PC-3 (cell line): ENCODE measurements around the gene ZFP36L1. TPM values are rescaled to one million over a fixed set of nuclear protein-coding genes. Genes with fewer than 3 reads are reported as not detected.

Experiments used
- ATAC-seq: fragments of 200-7000 bp; cut with Tn5 transposase; 2 replicates; pipeline ENCODE4 v1.9.1; 2020; ENCODE audit warnings: mild to moderate bottlenecking, moderate library complexity
- BruUV-seq: library from RNA; stranded (reverse); fragments of 400-500 nt; replicated peaks from 2 replicates; lab custom pipeline; 2021; lab: Mats Ljungman, UMichigan
- CTCF ChIA-PET: fragments of 300-600 bp; sonication (Branson Sonifier 250); formaldehyde crosslinking; loops from one replicate; lab custom pipeline; 2022; ENCODE audit warnings: antibody characterized with exemption; lab: Charles Lee
- POLR2A ChIA-PET: fragments of 300-600 bp; sonication (Branson Sonifier 250); formaldehyde crosslinking; loops from one replicate; lab custom pipeline; 2022; ENCODE audit warnings: antibody characterized with exemption; ENCODE audit not compliant: unreplicated experiment; lab: Charles Lee
- DNase-seq: peaks from one replicate; pipeline ENCODE4 v3.0.0-alpha.2; 2015
- H2AFZ ChIP-seq: fragments of 300-600 bp; sonication (generic); 2 replicates; pipeline ENCODE4 v1.6.0; 2016; ENCODE audit warnings: antibody characterized with exemption, low read length
- H3F3A ChIP-seq: fragments of 300-600 bp; sonication (generic); one replicate; pipeline ENCODE4 v1.6.0; 2017; ENCODE audit warnings: antibody characterized with exemption, low read length, control low read depth, mild to moderate bottlenecking; ENCODE audit not compliant: unreplicated experiment
- H3K27ac ChIP-seq: fragments of 300-600 bp; sonication (generic); 2 replicates; pipeline ENCODE4 v1.5.1; 2016; ENCODE audit warnings: mild to moderate bottlenecking, low read length
- H3K27me3 ChIP-seq: fragments of 300-600 bp; sonication (generic); 2 replicates; pipeline ENCODE4 v1.6.1; 2016; ENCODE audit warnings: low read length, mixed read lengths
- H3K36me3 ChIP-seq: fragments of 300-600 bp; sonication (generic); 2 replicates; pipeline ENCODE4 v1.6.1; 2016; ENCODE audit warnings: low read depth, mixed run types, low read length, mixed read lengths
- H3K4me1 ChIP-seq: fragments of 300-600 bp; sonication (generic); 2 replicates; pipeline ENCODE4 v1.5.1; 2016; ENCODE audit warnings: low read length; ENCODE audit not compliant: insufficient read depth
- H3K4me2 ChIP-seq: fragments of 300-600 bp; sonication (generic); 2 replicates; pipeline ENCODE4 v1.6.0; 2016; ENCODE audit warnings: low read length
- H3K4me3 ChIP-seq: fragments of 300-600 bp; sonication (generic); 2 replicates; pipeline ENCODE4 v1.5.1; 2016; ENCODE audit warnings: mild to moderate bottlenecking, low read length, mixed read lengths
- H3K79me2 ChIP-seq: fragments of 300-600 bp; sonication (generic); 2 replicates; pipeline ENCODE4 v1.6.1; 2017; ENCODE audit warnings: low read length, mixed read lengths
- H3K9ac ChIP-seq: fragments of 300-600 bp; sonication (generic); 2 replicates; pipeline ENCODE4 v1.6.0; 2016; ENCODE audit warnings: mild to moderate bottlenecking, low read length
- H3K9me2 ChIP-seq: fragments of 300-600 bp; sonication (generic); replicated peaks from 2 replicates; pipeline ENCODE4 v1.6.1; 2016; ENCODE audit warnings: mixed run types, low read length, mixed read lengths
- H3K9me3 ChIP-seq: fragments of 300-600 bp; sonication (generic); 2 replicates; pipeline ENCODE4 v1.6.1; 2016; ENCODE audit warnings: low read length, mixed read lengths
- H4K20me1 ChIP-seq: fragments of 300-600 bp; sonication (generic); 2 replicates; pipeline ENCODE4 v1.6.1; 2016; ENCODE audit warnings: low read length, mixed read lengths
- EZH2 ChIP-seq: fragments of 300-600 bp; sonication (generic); IDR thresholded peaks from one replicate; pipeline ENCODE4 v1.6.1; 2017; ENCODE audit warnings: antibody characterized with exemption, mild to moderate bottlenecking, low read length; ENCODE audit not compliant: unreplicated experiment
- EZH2phosphoT487 ChIP-seq: fragments of 300-600 bp; sonication (generic); IDR thresholded peaks from 2 replicates; pipeline ENCODE4 v1.6.1; 2018; ENCODE audit warnings: mild to moderate bottlenecking, antibody characterized with exemption, low read length, borderline replicate concordance
- intact Hi-C: fragments of 100-400 bp; cut with micrococcal nuclease; formaldehyde crosslinking; loops from 2 replicates; pipeline ENCODE4 v1.9.0; 2023
- total RNA-seq: library from RNA; depleted of rRNA; stranded (reverse); fragments of >200 nt; gene quantifications from 2 replicates; pipeline ENCODE4 v1.2.3, GENCODE V29; 2014
- TF ChIP-seq, protein P1 (sequence below): fragments of 300-600 bp; sonication (generic); conservative IDR thresholded peaks from 2 replicates; pipeline ENCODE4 v1.5.1; 2017; ENCODE audit warnings: antibody characterized with exemption, low read depth, mild to moderate bottlenecking, low read length

ZFP36L1 gene
- total RNA-seq, 1 experiment from 2014 or later, result 63.1 TPM

DNA sequence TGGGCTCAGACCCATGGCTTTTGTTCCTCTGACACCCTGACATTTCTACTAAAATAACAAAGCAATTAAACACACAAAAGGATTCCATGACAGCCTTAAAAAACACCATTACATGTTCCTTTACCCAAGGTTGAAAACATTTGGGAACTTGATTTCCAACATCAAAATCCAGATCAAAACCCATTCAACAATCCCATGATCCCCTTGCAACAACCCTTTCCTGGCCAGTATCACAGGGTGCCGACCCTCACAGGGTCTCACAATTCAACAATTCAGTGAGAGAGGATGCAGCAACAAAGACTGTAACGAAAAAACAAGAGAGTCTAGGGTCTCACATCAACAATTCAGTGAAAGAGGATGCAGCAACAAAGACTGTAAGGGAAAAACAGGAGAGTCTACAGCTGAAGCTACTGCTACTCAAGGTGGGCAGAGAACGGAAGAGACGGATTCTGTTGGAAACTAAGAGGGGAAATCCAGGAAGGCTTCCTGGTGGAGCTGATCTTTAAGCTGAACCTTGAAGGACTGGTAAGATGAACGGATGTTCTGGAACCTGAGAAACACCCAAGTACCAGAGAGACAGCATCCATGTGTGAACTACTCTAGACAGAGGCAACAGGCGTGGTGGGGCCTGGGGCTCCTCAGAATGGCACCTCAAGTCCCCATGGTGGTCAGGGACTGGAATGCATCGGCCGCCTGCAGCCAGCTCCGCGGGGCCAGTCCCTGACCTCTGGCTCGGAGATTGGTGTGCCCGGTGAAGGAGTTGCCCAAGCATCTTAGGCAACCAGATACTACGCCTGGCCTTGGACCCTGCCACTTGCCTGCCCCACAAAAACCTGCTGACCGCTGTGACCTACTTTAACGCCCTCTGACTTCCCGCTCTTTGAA, 22.7 kb upstream of the ZFP36L1 start:
- H3K9me3 ChIP-seq, result no peaks in the 10 kb centered on the region
- BruUV-seq, result TSS peak; percentile 58
- H3K4me2 ChIP-seq, result peak overlapping the region; percentile 74
- intact Hi-C loops, result loop anchor here (1.0 to 5.0 kb wide), 8 partner anchors 22 to 979 kb away; partner anchors contain the start of gene ZFP36L1
- H3K9ac ChIP-seq, result peak overlapping the region; percentile 91
- peak overlapping the region; percentile 83 for H3K27ac ChIP-seq
- no peaks in the 10 kb centered on the region for H3F3A ChIP-seq
- peak overlapping the region; percentile 95 for H2AFZ ChIP-seq
- H3K79me2 ChIP-seq, result peaks cover 6% of the 10 kb centered on the region; the same call in 1 of the 2 replicates
- no peaks in the 10 kb centered on the region for H3K9me2 ChIP-seq
- H3K4me1 ChIP-seq, result peaks cover 22% of the 10 kb centered on the region
- peak overlapping the region; percentile 60; the same call in 1 of the 2 replicates for H3K4me3 ChIP-seq
- H3K27me3 ChIP-seq, result no peaks in the 10 kb centered on the region
- no peaks in the 10 kb centered on the region for H4K20me1 ChIP-seq
- ATAC-seq (no peak), DNase-seq (no peak)
- no peak for TF ChIP-seq EZH2
- no peak for TF ChIP-seq EZH2phosphoT487
- TF ChIP-seq, protein P1, sequence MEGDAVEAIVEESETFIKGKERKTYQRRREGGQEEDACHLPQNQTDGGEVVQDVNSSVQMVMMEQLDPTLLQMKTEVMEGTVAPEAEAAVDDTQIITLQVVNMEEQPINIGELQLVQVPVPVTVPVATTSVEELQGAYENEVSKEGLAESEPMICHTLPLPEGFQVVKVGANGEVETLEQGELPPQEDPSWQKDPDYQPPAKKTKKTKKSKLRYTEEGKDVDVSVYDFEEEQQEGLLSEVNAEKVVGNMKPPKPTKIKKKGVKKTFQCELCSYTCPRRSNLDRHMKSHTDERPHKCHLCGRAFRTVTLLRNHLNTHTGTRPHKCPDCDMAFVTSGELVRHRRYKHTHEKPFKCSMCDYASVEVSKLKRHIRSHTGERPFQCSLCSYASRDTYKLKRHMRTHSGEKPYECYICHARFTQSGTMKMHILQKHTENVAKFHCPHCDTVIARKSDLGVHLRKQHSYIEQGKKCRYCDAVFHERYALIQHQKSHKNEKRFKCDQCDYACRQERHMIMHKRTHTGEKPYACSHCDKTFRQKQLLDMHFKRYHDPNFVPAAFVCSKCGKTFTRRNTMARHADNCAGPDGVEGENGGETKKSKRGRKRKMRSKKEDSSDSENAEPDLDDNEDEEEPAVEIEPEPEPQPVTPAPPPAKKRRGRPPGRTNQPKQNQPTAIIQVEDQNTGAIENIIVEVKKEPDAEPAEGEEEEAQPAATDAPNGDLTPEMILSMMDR, result no peak
- POLR2A ChIA-PET, result interaction anchor here (0.7 to 1.7 kb wide), 5 partner anchors 20 to 245 kb away, joined by 3 to 43 read pairs (median 4); partner anchors contain the start of gene ZFP36L1
- H3K36me3 ChIP-seq, result no peaks in the 10 kb centered on the region
- CTCF ChIA-PET, result interaction anchor here (0.9 to 1.9 kb wide), 4 partner anchors 20 to 567 kb away, joined by 3 to 14 read pairs (median 4); no protein-coding TSS in a partner anchor

DNA sequence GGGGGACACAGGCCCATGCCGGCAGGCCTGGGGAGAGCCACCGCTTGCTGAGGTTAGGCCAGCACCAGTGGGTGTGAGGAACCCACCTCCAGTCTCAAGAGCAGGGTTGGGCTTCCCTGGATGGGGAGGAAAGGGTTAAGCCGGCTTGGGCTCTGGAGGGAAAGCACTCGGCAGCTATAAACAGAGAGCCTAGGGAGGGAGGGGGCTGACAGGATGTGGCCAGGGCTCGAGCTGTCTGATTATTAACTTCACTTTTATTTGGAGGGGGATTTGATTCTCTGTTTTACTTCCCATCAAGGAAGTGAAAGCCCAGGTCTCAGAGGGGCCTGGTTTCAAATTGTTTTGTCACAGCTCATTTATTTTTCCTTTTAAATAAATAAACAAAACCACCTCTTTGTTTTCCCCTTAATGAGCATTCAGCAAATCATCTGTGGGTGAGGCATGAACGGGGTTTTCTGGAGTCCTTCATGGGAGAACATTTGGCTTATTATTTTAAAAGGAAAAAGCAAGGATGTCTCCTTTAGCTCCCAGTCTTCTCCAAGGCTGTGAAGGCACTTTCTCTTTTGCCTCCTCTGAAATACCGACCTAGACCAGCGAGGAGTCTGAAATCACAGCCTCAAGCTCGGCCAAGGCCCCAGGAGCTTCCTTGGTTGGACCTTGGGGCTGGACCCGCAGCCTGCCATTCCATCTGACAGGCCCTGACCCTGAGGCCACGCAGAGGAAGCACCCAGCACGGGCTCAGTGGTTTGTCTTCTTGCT, 21.9 kb upstream of the ZFP36L1 start:
- POLR2A ChIA-PET, result interaction anchor here (0.5 to 1.7 kb wide), 5 partner anchors 12 to 388 kb away, joined by 3 to 43 read pairs (median 4); partner anchors contain the start of gene ZFP36L1
- Histone ChIP-seq H3K9ac (peak overlapping the region; percentile 7; the same call in 1 of the 2 replicates), H3K9me2 (no peaks in the 10 kb centered on the region), H3K4me2 (peak overlapping the region; percentile 38), H4K20me1 (no peaks in the 10 kb centered on the region), H3K79me2 (peaks cover 6% of the 10 kb centered on the region; the same call in 1 of the 2 replicates), H3K9me3 (no peaks in the 10 kb centered on the region), H3K27me3 (no peaks in the 10 kb centered on the region), H3K4me3 (no peak overlapping the region), H2AFZ (no peak overlapping the region), H3K27ac (peak overlapping the region; percentile 36), H3F3A (no peaks in the 10 kb centered on the region), H3K4me1 (peaks cover 22% of the 10 kb centered on the region), H3K36me3 (no peaks in the 10 kb centered on the region)
- intact Hi-C loops, result loop anchor here (5.0 kb wide), 1 partner anchor 507 kb away; no protein-coding TSS in a partner anchor
- TSS peak; percentile 29 for BruUV-seq
- CTCF ChIA-PET, result interaction anchor here (0.8 to 1.9 kb wide), 3 partner anchors 19 to 566 kb away, joined by 3 to 5 read pairs (median 3); no protein-coding TSS in a partner anchor
- peak; percentile 15; the same call in 1 of the 2 replicates for ATAC-seq
- TF ChIP-seq, protein P1, result no peak
- TF ChIP-seq EZH2phosphoT487, result no peak
- TF ChIP-seq EZH2, result no peak
- DNase-seq, result peak; percentile 30
